GM19043 (cell line): Measurements from ENCODE around the gene FSD2.
"Not testable (repeated sequence)": the region's sequence is repeated elsewhere in the genome, so short reads cannot be mapped to it uniquely, and the experiment has no call there.

Source experiments
- ATAC-seq: cut with Tn5 transposase; IDR thresholded peaks from one replicate; pipeline ENCODE4 v1.9.1; 2021; ENCODE audit warnings: low read depth; ENCODE audit not compliant: unreplicated experiment

FSD2 gene

GRCh38 chr15:82743810-82744209, 62.1 kb downstream of the FSD2 start:
- no peak for ATAC-seq

GRCh38 chr15:82742134-82742533, 63.7 kb downstream of the FSD2 start:
- no peak for ATAC-seq

- ATAC-seq: no peak
These were observed 66.8 kb downstream of the FSD2 start for GRCh38 chr15:82739086-82739485.

GRCh38 chr15:82737975-82738374, 67.9 kb downstream of the FSD2 start:
- ATAC-seq: no peak

- ATAC-seq: no peak
These were observed 74.3 kb downstream of the FSD2 start for GRCh38 chr15:82731527-82731926.

- no peak for ATAC-seq
These were observed 75.8 kb downstream of the FSD2 start for GRCh38 chr15:82730022-82730530.

GRCh38 chr15:82726816-82727215, 79.1 kb downstream of the FSD2 start:
- no peak for ATAC-seq

- no peak for ATAC-seq
These were observed 90.9 kb downstream of the FSD2 start for GRCh38 chr15:82715003-82715402.

GRCh38 chr15:82714016-82714415, 91.9 kb downstream of the FSD2 start:
- ATAC-seq: no peak

GRCh38 chr15:82712036-82712435, 93.8 kb downstream of the FSD2 start:
- ATAC-seq: no peak

GRCh38 chr15:82710926-82711490, 94.9 kb downstream of the FSD2 start:
- ATAC-seq: no peak

- ATAC-seq: no peak
These were observed 95.7 kb downstream of the FSD2 start for GRCh38 chr15:82710208-82710555.

GRCh38 chr15:82709421-82710207, 96.3 kb downstream of the FSD2 start, which contains the start of gene AP3B2:
TSS of gene AP3B2 (minus strand) at chr15:82709875. CDS start at chr15:82709706, 169 bp downstream.
- peak; percentile 85 for ATAC-seq

GRCh38 chr15:82709081-82709420, 96.8 kb downstream of the FSD2 start:
- no peak for ATAC-seq

GRCh38 chr15:82705856-82706255, 100.0 kb downstream of the FSD2 start:
- not testable (repeated sequence) for ATAC-seq
